Brain pericyte (primary cell): ENCODE data around the gene NCOR2.

ENCODE experiments used
- DNase-seq: peaks from one replicate; pipeline ENCODE4 v3.0.0-alpha.2; 2012; ENCODE audit warnings: low read depth, low spot score

NCOR2 gene

GRCh38 chr12:124566997-124567672 lies at the start of gene NCOR2:
TSS of gene NCOR2 (minus strand) at chr12:124567612. CDS start at chr12:124495251, 72,361 bp downstream.
- DNase-seq, result no peak

- no peak for DNase-seq
Measured at GRCh38 chr12:124616394-124617221, 49.2 kb upstream of the NCOR2 start.

GRCh38 chr12:124614512-124615292 lies 47.3 kb upstream of the NCOR2 start:
- DNase-seq, result no peak

- peak; percentile 50 for DNase-seq
Measured at GRCh38 chr12:124613151-124613585, 45.8 kb upstream of the NCOR2 start.

GRCh38 chr12:124612410-124612680 lies 44.9 kb upstream of the NCOR2 start:
- no peak for DNase-seq

GRCh38 chr12:124611559-124612409 lies 44.4 kb upstream of the NCOR2 start:
- no peak for DNase-seq

GRCh38 chr12:124610629-124611558 lies 43.5 kb upstream of the NCOR2 start:
- no peak for DNase-seq

GRCh38 chr12:124610021-124610612 lies 42.7 kb upstream of the NCOR2 start:
- no peak for DNase-seq

GRCh38 chr12:124609041-124609989 lies 41.9 kb upstream of the NCOR2 start:
- no peak for DNase-seq

- no peak for DNase-seq
Measured at GRCh38 chr12:124608450-124608870, 41.0 kb upstream of the NCOR2 start.

GRCh38 chr12:124607681-124608425 lies 40.4 kb upstream of the NCOR2 start:
- no peak for DNase-seq

GRCh38 chr12:124605883-124606774 lies 38.7 kb upstream of the NCOR2 start:
- DNase-seq, result no peak

GRCh38 chr12:124605150-124605882 lies 37.9 kb upstream of the NCOR2 start:
- DNase-seq, result no peak

GRCh38 chr12:124604264-124604680 lies 36.9 kb upstream of the NCOR2 start:
- no peak for DNase-seq

GRCh38 chr12:124603831-124604251 lies 36.4 kb upstream of the NCOR2 start:
- no peak for DNase-seq

GRCh38 chr12:124603100-124603541 lies 35.7 kb upstream of the NCOR2 start:
- DNase-seq, result no peak
